K562 (cell line): Measurements from ENCODE around the gene SPATA31C1. TPM values are rescaled to one million over a fixed set of nuclear protein-coding genes. Genes with fewer than 3 reads are reported as not detected.

Experiments
- HCFC1 ChIP-seq: IDR thresholded peaks from 2 replicates; pipeline ENCODE4 v1.6.1; 2012; ENCODE audit warnings: low read depth, low read length, improper control_type of control experiment
- MBD1 ChIP-seq: fragments of 250-450 bp; sonication (Bioruptor Pico); IDR thresholded peaks from 2 replicates; pipeline ENCODE4 v1.8.0; 2022; ENCODE audit warnings: inconsistent platforms
- PPARD ChIP-seq: fragments of 250-450 bp; sonication (Bioruptor Pico); IDR thresholded peaks from 2 replicates; pipeline ENCODE4 v1.8.0; 2022; ENCODE audit warnings: inconsistent platforms, mild to moderate bottlenecking, moderate library complexity
- SIN3B ChIP-seq: fragments of 450-650 bp; IDR thresholded peaks from 2 replicates; pipeline ENCODE4 v1.6.1; 2017; ENCODE audit warnings: low read depth, mild to moderate bottlenecking, moderate library complexity
- TAF9B ChIP-seq: fragments of 450-650 bp; IDR thresholded peaks from 2 replicates; pipeline ENCODE4 v1.6.1; 2018; ENCODE audit warnings: mild to moderate bottlenecking; ENCODE audit not compliant: partially characterized antibody
- polyA plus RNA-seq, 8 experiments: library from polyadenylated mRNA; depleted of rRNA in 4 of 8; stranded (reverse) in 5 of 8; unstranded in 3 of 8; fragments of >200 nt; fragmentation: Nextera tagmentation in 2 of 8; fragmentation: Illumina TruSeq in 1 of 8; extraction: Ambion mirVana in 2 of 8; extraction: Trizol in 1 of 8; gene quantifications; 2 replicates each; pipeline versions ENCODE4 v1.2.1 to v1.2.3, GENCODE V29; 2011 to 2014; ENCODE audit warnings: inconsistent platforms in 1 of 8, missing spikeins in 1 of 8
- total RNA-seq, 7 experiments: library from RNA; depleted of rRNA in 6 of 7; stranded (reverse); fragments of >200 nt in 6 of 7; fragmentation: Illumina TruSeq in 2 of 7; extraction: Trizol in 2 of 7; gene quantifications; 2 replicates each; pipeline versions ENCODE4 v1.2.1 to v1.2.3, GENCODE V29; 2011 to 2021; ENCODE audit warnings: low replicate concordance in 1 of 7
- TF ChIP-seq, protein P1 (sequence below): fragments of 250-450 bp; sonication (Bioruptor Pico); IDR thresholded peaks from 2 replicates; pipeline ENCODE4 v1.4.0; 2020; ENCODE audit warnings: mild to moderate bottlenecking, moderate library complexity
- TF ChIP-seq, protein P2 (sequence below): fragments of 450-650 bp; formaldehyde crosslinking; IDR thresholded peaks from 2 replicates; pipeline ENCODE4 v1.4.0; 2020; ENCODE audit warnings: mild to moderate bottlenecking, moderate library complexity

Gene SPATA31C1
- total and polyA plus RNA-seq, 9 of the 15 experiments (the other 6 are each of a cell fraction or from before 2014, with no cell fraction given): 0.03 to 0.15 (median 0.05) TPM; not detected in 3

- TF ChIP-seq, protein P1, sequence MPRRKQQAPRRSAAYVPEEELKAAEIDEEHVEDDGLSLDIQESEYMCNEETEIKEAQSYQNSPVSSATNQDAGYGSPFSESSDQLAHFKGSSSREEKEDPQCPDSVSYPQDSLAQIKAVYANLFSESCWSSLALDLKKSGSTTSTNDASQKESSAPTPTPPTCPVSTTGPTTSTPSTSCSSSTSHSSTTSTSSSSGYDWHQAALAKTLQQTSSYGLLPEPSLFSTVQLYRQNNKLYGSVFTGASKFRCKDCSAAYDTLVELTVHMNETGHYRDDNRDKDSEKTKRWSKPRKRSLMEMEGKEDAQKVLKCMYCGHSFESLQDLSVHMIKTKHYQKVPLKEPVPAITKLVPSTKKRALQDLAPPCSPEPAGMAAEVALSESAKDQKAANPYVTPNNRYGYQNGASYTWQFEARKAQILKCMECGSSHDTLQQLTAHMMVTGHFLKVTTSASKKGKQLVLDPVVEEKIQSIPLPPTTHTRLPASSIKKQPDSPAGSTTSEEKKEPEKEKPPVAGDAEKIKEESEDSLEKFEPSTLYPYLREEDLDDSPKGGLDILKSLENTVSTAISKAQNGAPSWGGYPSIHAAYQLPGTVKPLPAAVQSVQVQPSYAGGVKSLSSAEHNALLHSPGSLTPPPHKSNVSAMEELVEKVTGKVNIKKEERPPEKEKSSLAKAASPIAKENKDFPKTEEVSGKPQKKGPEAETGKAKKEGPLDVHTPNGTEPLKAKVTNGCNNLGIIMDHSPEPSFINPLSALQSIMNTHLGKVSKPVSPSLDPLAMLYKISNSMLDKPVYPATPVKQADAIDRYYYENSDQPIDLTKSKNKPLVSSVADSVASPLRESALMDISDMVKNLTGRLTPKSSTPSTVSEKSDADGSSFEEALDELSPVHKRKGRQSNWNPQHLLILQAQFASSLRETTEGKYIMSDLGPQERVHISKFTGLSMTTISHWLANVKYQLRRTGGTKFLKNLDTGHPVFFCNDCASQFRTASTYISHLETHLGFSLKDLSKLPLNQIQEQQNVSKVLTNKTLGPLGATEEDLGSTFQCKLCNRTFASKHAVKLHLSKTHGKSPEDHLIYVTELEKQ (CRISPR knock-in tag): no peak
- TF ChIP-seq, protein P2, sequence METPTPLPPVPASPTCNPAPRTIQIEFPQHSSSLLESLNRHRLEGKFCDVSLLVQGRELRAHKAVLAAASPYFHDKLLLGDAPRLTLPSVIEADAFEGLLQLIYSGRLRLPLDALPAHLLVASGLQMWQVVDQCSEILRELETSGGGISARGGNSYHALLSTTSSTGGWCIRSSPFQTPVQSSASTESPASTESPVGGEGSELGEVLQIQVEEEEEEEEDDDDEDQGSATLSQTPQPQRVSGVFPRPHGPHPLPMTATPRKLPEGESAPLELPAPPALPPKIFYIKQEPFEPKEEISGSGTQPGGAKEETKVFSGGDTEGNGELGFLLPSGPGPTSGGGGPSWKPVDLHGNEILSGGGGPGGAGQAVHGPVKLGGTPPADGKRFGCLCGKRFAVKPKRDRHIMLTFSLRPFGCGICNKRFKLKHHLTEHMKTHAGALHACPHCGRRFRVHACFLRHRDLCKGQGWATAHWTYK (CRISPR knock-in tag): no peak
- TF ChIP-seq MBD1 (CRISPR knock-in tag) (no peak), TAF9B (no peak), SIN3B (no peak), HCFC1 (no peak), PPARD (CRISPR knock-in tag) (no peak)
Observed at GRCh38 chr9:87871425-87872078, 46.2 kb upstream of the SPATA31C1 start (continued).
